DMS153 treated with DMSO at 0.1 percent for 48 hours (cell line): ENCODE data around the gene PPM1M.

Experiments used
- DNase-seq: peaks from one replicate; lab custom pipeline; 2025; ENCODE audit not compliant: unreplicated experiment; lab: John Stamatoyannopoulos, UW

The PPM1M gene

DNA sequence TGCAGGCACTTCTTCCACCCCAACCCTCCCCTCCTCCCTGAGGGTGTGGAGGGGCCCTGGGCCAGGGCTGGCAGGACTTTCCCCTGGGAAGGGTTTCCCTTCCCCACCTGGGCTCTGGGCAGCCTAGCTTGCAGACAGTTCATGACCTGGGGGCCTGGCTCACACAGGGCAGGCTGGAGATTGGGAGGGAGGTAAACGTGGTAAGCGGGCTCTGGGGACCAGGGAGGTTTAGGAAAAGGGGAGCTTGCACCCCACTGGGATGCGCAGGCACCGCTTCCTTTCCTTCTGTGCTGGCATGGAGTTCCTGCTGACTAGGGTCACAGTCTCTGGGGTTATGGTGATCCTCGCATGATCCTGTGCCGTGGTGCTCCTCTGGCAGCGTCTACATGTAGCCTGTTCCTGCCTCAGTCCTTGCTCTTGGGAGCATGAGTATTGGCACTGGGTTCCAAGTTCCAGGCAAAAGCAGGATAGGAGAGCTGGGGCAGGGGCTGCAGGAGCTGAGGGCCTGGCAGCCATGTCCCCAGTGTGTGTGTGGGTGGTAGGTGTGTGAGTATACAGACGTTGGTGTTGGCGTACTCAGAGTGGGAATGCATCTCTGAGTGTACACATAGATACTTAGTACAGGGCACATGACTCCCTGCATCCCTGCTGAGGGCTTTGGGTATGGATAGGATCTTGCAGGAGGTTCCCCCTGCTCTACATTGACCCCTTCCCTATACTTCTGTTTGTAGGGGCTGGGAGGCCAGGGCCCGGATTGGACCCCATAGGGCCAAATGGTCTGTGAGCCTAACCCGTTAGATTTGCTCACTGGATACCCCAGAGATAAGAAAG, 49.0 kb downstream of the PPM1M start:
- no peak for DNase-seq

DNA sequence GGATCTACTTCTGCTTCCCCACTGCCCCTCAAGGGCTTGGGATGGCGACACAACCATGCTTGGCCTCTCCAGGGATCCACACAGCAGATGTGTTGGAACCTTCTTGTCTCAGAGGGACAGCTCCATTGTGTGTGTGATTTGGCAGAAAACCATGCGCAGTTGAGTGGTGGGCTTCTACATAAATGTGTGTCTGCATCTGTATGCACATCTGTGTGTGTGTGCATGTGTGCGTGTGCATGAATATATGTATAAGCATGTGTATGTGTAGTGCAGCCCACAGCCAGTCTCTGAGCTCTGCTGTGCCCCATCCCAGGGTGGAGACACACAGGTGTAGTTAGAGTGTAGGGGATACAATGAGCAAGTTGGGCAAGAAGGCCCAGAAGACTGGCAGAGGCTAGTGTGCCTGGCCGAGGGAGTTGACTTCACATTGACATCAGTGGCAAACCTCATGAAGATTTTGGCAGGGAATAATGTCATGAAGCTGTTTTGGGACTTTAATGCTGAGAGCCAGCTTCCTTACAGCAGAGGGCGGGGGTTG, 50.2 kb downstream of the PPM1M start:
- no peak for DNase-seq

DNA sequence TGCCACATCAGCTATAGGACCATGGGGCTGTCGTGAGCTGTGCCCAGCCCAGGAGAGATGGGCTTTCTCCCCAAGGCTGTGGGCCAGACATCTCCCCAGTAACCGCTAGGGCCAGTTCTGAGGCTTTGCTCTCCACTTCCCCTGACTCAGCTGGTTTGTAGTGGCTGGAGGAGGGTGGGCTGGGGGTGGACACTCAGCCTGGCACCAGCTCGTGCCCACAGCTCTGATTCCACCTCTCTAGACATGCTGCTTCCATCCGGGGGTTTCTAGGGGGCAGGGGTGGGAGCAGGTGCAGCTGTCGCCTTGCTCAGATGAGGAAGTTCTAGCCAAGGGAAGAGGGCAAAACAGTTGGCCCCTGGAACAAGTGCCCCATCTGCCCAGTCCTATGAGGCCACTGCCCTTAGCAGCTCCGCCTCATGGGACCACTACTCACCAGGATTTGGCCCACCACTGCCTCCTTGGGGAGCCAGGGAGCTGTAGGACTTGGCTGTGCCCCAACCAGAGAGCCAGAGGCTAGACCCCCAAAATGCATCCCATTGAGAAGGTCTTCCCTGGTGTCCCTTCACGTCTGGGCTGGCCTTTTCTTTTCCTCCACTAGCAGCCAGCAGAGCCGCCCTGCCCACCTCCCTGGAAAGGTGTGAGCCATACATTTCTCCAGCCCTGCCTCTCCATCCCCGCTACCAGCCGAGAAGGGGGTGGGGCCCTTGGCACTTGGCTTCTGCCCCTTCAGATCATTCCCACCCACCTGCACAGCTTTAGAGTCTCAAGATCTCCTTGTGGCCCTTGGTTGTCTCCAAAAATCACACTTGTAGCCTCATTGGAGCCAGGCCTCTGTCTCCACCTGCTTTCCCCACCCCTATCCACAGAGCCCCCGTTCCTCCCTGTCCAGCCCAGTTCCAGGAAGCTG, 51.9 kb downstream of the PPM1M start:
- DNase-seq, result no peak

DNA sequence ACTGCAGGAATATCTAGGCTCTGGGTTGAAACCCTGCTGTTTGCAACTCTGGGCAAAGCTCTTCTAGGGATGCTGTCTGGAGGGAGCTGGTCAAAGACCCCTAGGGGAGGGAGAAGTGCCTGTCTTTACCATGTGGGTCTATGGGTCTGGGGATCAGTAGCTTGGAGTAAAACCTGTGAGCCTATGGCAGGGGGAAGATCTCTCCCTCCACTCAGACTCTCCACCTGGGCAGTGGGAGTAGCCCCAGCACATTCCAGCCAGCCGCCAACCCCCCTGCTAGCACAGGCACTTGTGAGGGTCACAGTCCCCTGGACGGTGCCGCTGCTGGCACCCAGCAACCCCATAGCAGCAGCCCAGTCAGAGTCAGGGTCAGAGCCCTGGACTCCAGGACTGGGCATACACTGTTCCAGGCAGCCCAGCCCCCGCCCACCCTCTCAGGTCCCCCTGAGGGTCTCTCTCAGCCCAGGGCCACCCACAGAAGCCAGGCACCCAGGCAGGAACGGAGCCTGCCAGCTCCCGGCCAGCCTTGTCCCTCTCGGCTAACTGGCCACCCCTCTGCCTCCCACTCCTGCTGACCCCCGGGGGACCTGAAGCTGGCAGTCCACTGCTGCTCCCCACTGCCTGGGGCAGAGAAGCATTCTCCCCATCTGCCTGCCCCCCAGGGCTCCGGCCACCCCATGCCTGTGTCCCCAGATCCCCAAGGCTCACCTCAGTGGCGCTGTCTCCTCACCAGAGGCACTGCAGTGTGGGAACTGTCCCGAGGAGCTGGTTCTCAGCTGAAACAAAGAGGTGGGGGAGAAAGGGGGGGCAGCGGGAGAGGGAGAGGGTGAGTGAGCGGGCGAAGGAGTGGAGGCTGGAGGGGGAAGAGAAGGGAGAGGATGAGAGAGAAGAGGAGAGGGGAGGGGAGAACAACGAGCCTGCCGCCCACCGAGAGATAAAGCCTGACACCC, 52.9 kb downstream of the PPM1M start:
- no peak for DNase-seq

DNA sequence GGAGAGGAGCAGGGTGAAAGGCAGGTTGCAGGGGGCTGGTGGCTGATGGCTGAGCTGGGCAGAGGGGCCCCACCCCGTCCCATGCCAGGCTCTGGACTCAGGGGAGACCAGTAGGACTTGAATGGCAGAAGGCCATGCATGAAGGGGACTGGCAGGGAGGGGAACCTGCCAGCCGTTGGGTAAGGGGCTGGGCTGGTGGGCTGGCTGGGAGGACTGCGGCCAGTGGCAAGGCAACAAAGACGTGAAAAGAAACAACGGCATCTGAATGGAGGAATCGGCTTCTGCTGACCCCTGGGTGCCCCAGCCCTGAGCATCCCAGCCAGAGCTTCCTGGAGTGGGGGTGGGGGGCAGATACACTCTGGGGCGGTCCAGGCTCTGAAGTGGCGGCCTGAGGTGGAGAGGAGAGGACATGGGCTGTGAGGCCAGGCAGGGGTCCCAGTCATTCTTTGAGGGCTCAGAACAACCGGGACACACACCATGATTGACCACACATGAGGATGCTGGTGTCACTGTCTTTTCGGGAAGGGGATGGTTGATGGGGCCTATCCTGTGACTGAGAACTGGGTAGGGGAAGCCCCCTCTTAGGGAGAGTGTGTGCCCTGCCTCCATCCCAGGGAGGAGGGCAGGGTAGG, 53.8 kb downstream of the PPM1M start:
- no peak for DNase-seq
